ENCODE results near the gene MICU1.

The MICU1 gene

GRCh38 chr10:72356115-72356514 is 269.8 kb downstream of the MICU1 start:
- TF ChIP-seq GATA3 (IDR thresholded peaks at IDR 0.05; ENCODE audit: low read depth, low read length) = no peak
- no peak for TF ChIP-seq GATA2 (IDR thresholded peaks at IDR 0.05; ENCODE audit: low read depth, low read length)

- TF ChIP-seq GATA3 (IDR thresholded peaks at IDR 0.05; ENCODE audit: low read depth, low read length) = no peak
- TF ChIP-seq GATA2 (IDR thresholded peaks at IDR 0.05; ENCODE audit: low read depth, low read length) = peak; percentile 36
Measured at GRCh38 chr10:72355214-72355555, 270.7 kb downstream of the MICU1 start.

- no peak; the same call in 1 of the 2 replicates for TF ChIP-seq GATA2 (IDR thresholded peaks at IDR 0.05; ENCODE audit: low read depth, low read length)
- TF ChIP-seq GATA3 (IDR thresholded peaks at IDR 0.05; ENCODE audit: low read depth, low read length) = no peak
Measured at GRCh38 chr10:72354356-72355213, 271.3 kb downstream of the MICU1 start, which contains the start of gene DNAJB12. Gene DNAJB12 (minus strand): TSS chr10:72354919. CDS start chr10:72354897, 22 bp downstream.

- no peak for TF ChIP-seq GATA3 (IDR thresholded peaks at IDR 0.05; ENCODE audit: low read depth, low read length)
- TF ChIP-seq GATA2 (IDR thresholded peaks at IDR 0.05; ENCODE audit: low read depth, low read length) = no peak
Measured at GRCh38 chr10:72353965-72354355, 271.9 kb downstream of the MICU1 start.

- TF ChIP-seq GATA2 (IDR thresholded peaks at IDR 0.05; ENCODE audit: low read depth, low read length) = peak; percentile 55
- TF ChIP-seq GATA3 (IDR thresholded peaks at IDR 0.05; ENCODE audit: low read depth, low read length) = no peak
Measured at GRCh38 chr10:72353028-72353964, 272.6 kb downstream of the MICU1 start.

GRCh38 chr10:72351479-72351878 is 274.4 kb downstream of the MICU1 start:
- TF ChIP-seq GATA3 (IDR thresholded peaks at IDR 0.05; ENCODE audit: low read depth, low read length) = no peak
- no peak for TF ChIP-seq GATA2 (IDR thresholded peaks at IDR 0.05; ENCODE audit: low read depth, low read length)

- no peak for TF ChIP-seq GATA2 (IDR thresholded peaks at IDR 0.05; ENCODE audit: low read depth, low read length)
Measured at GRCh38 chr10:72349438-72349837, 276.4 kb downstream of the MICU1 start.

GRCh38 chr10:72348282-72348681 is 277.6 kb downstream of the MICU1 start:
- TF ChIP-seq GATA3 (IDR thresholded peaks at IDR 0.05; ENCODE audit: low read depth, low read length) (no peak), GATA2 (IDR thresholded peaks at IDR 0.05; ENCODE audit: low read depth, low read length) (no peak)

GRCh38 chr10:72344932-72345331 is 280.9 kb downstream of the MICU1 start:
- TF ChIP-seq GATA3 (IDR thresholded peaks at IDR 0.05; ENCODE audit: low read depth, low read length) = no peak
- no peak for TF ChIP-seq GATA2 (IDR thresholded peaks at IDR 0.05; ENCODE audit: low read depth, low read length)

- TF ChIP-seq GATA3 (IDR thresholded peaks at IDR 0.05; ENCODE audit: low read depth, low read length) (no peak), GATA2 (IDR thresholded peaks at IDR 0.05; ENCODE audit: low read depth, low read length) (no peak)
Measured at GRCh38 chr10:72342911-72343310, 283.0 kb downstream of the MICU1 start.

GRCh38 chr10:72340510-72341261 is 285.2 kb downstream of the MICU1 start:
- no peak for TF ChIP-seq GATA3 (IDR thresholded peaks at IDR 0.05; ENCODE audit: low read depth, low read length)
- no peak for TF ChIP-seq GATA2 (IDR thresholded peaks at IDR 0.05; ENCODE audit: low read depth, low read length)

- TF ChIP-seq GATA2 (IDR thresholded peaks at IDR 0.05; ENCODE audit: low read depth, low read length) (no peak), GATA3 (IDR thresholded peaks at IDR 0.05; ENCODE audit: low read depth, low read length) (no peak)
Measured at GRCh38 chr10:72338180-72338579, 287.7 kb downstream of the MICU1 start.

GRCh38 chr10:72337722-72338121 is 288.2 kb downstream of the MICU1 start:
- no peak for TF ChIP-seq GATA2 (IDR thresholded peaks at IDR 0.05; ENCODE audit: low read depth, low read length)
- TF ChIP-seq GATA3 (IDR thresholded peaks at IDR 0.05; ENCODE audit: low read depth, low read length) = no peak

Data from SH-SY5Y (cell line).